Ramos (cell line): ENCODE data around the gene BSDC1.

Source experiments
- in situ Hi-C: fragments of 300-500 bp; cut with MboI; formaldehyde crosslinking; loops from one replicate; pipeline ENCODE4 v1.14.3; 2022; ENCODE audit warnings: low sequenced_read_pairs; ENCODE audit not compliant: unreplicated experiment

The BSDC1 gene

DNA sequence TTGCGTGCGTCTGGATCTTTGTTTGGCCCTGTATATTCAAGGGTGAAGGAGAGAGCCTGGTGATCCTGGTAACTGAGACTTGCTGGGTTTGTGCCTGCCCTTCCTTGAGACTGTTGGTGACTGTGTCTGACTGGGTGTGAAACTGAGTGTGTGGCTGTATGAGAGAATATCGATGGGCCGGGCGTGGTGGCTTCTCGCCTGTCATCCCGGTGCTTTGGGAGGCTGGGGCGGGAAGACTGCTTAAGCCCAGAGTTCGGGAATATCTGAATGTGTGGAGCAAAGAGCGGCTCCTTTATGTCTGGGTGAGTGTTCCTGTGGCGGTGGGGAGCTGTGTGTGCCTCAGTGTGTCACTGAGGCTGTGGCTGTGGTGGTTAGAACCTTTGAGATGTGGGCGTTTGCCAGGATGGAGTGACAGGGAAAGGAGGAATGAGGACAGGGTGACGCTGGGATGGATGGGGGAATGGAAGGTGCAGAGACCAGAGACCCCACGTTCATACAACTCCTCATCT lies 55.5 kb downstream of the BSDC1 start:
- in situ Hi-C loops = no loop called here

- in situ Hi-C loops = no loop called here
These were observed 56.2 kb downstream of the BSDC1 start for GRCh38 chr1:32337855-32338636.

DNA sequence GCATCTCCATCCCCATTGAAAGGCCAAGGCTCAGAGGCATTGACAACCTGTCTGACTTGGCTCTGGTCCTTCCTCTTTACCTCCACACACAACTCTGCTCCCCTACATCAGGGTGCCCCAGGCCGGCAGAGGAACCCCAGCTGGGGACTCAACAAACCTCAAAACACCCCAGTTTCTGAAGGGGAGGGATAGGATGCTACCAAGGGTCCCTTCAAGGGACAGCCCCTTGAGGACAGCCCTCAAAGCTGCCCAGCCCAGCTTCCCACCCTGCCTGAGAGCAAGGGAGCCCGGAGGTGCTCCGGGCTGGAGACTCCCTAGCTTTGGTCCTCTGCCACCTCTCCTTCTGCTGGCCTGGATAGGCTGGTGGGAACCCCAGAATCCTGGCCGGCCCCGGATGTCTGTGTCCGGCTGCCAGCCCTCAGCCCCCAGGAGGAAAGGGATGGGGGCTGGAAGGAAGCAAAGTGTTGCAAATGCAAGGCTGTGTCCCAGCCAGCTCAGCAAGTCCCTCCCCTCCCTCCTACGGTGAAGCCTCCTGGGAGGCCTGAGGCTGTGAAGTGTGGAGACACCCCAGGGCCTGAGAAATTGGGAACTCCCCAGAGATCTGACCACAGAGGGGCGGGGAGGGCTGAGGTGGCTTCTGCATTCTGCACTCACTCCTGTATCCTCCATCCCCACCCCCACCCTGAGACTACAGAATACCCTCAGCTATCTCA lies 57.1 kb downstream of the BSDC1 start:
- in situ Hi-C loops = no loop called here

GRCh38 chr1:32336591-32336932 lies 57.7 kb downstream of the BSDC1 start:
- in situ Hi-C loops = no loop called here

DNA sequence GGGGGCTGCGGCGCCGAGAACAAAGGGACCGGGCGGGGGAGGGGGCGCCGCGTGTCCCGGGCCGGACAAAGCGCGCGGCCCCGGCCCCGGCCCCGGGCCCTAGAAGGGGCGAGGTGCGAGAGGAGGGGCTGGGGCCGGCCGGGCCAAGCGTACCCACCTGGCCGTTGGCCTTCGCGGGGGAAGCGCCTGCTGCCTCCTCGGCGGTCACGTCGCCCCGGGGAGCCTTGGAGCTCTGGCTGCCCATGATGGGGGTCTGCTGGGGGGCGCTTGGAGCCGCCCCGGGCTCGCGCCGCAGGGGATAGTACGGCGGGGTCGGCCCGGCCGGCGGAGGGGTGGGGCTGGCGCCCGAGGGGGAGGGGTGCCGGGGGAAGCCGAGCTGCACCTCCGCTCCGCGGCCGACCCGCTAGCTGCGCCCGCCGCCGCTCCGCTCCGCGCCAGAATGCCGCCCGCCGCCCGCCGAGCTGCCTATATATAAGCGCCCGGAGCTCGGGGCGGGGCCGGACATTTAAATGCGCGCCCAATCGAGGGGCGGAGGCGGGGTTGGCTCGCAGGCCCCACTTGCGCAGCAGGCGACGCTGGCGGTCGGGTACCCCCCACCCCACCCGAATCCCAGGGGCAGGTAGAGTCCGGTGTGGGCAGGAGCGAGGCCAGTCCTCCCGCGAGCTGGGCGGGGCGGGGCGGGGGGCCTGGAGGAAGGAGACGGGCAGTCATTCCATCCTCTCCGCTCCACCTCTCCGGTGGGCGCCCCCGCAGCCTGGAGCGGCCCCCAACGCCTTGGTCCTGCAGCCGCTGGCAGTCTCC lies 58.3 kb downstream of the BSDC1 start, which contains the start of gene MARCKSL1:
TSS of gene MARCKSL1 (minus strand) at position 444 of the 801 bp plus-strand sequence. CDS start at position 244, 200 bp downstream.
- in situ Hi-C loops = no loop called here

GRCh38 chr1:32335535-32335789 lies 58.8 kb downstream of the BSDC1 start:
- in situ Hi-C loops = no loop called here

- in situ Hi-C loops = no loop called here
These were observed 59.2 kb downstream of the BSDC1 start for GRCh38 chr1:32334864-32335534.

GRCh38 chr1:32334274-32334861 lies 59.9 kb downstream of the BSDC1 start:
- in situ Hi-C loops = no loop called here

DNA sequence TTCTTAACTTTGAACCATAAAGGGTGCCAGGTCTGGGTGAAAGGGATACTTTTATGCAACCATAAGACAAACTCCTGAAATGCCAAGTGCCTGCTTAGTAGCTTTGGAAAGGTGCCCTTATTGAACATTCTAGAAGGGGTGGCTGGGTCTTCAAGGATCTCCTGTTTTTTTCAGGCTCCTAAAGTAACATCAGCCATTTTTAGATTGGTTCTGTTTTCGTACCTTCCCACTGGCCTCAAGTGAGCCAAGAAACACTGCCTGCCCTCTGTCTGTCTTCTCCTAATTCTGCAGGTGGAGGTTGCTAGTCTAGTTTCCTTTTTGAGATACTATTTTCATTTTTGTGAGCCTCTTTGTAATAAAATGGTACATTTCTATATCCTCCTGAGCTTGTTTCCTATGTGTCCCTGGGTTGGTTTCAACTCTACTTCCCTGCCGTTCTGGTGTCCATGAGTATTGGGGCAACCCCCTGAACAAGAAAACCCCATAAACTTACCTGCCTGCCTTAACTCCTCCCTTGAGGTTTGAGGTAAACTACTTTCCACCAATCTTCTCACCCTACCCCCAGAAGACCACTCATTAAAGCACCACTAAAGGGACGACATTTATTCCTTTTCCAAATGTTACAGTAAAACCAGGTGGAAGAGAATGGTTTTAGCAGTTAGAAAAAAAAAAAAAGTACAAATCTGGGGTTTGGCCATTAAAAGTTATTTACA lies 60.8 kb downstream of the BSDC1 start:
- in situ Hi-C loops = no loop called here

- in situ Hi-C loops = no loop called here
These were observed 61.8 kb downstream of the BSDC1 start for GRCh38 chr1:32332290-32333079.

- in situ Hi-C loops = no loop called here
These were observed 62.7 kb downstream of the BSDC1 start for GRCh38 chr1:32331549-32331948.

DNA sequence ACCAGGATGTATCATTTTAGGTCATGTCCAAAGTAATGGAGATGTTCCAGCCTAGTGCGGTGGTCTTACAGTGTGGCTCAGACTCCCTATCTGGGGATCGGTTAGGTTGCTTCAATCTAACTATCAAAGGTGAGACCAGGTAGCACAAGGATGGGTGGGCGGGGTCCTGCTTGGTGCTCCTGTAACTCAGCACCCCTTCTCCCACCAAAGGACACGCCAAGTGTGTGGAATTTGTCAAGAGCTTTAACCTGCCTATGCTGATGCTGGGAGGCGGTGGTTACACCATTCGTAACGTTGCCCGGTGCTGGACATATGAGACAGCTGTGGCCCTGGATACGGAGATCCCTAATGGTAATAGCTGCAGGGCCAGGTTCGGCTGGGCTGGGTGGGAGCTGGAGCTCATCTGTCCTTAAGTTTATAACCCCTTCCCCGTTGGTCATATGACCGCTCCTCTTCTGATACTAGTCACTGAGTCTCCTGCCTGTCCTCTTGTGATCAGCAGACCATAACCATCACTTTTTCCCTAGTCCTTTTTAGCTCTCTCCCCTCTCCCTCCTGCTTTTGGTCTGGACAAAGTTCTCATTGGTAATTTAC lies 63.6 kb downstream of the BSDC1 start:
- in situ Hi-C loops = no loop called here

GRCh38 chr1:32329931-32330466 lies 64.2 kb downstream of the BSDC1 start:
- in situ Hi-C loops = loop anchor here (10.0 kb wide), 1 partner anchor 115 kb away; no protein-coding TSS in a partner anchor

DNA sequence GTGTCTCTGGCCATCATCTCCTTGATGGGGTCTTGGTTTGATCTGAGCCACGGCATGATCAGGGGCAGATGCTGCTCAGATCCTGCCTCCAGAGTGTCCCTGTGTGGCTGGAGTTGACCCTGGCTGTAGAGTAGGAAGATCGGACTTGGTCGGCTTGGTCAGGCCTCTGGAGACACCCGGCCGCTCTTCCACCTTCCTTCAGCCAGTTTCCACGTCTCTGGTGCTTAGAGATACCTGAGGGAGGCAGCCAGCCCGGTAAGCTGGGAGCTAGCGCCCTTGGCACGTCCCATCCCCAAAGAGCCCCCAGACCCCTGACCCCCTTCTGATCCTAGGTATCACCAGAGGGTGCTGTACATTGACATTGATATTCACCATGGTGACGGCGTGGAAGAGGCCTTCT lies 67.0 kb downstream of the BSDC1 start:
- in situ Hi-C loops = loop anchor here (10.0 kb wide), 1 partner anchor 112 kb away; no protein-coding TSS in a partner anchor

DNA sequence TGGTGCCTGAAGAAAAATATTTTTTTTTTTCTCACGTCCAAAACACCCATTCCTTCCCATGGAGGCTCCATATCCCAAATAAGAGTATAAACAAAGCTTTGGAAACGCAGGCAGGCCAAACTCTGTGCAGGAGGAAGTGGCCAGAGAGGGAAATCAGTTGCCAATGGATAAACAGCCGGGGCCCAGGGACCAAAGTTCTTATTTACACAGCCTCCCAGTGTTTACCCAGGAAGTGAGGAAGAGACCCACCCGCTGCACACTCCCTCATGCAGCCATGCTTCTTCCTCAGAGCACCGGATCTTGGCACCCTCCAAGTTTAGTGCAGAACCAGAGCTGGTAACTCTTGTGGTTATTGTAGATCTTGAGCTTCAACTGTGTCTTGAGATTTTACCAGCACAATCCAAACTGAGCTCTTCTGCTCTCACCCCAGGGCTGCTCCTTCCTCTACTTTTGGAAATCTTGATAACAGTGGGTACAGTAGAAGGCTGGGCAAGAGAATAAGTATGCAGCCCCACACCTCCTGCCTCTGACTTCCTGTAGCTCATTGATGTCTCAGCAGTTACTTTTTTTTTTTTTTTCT lies 72.4 kb downstream of the BSDC1 start:
- in situ Hi-C loops = loop anchor here (10.0 kb wide), 1 partner anchor 107 kb away; no protein-coding TSS in a partner anchor

DNA sequence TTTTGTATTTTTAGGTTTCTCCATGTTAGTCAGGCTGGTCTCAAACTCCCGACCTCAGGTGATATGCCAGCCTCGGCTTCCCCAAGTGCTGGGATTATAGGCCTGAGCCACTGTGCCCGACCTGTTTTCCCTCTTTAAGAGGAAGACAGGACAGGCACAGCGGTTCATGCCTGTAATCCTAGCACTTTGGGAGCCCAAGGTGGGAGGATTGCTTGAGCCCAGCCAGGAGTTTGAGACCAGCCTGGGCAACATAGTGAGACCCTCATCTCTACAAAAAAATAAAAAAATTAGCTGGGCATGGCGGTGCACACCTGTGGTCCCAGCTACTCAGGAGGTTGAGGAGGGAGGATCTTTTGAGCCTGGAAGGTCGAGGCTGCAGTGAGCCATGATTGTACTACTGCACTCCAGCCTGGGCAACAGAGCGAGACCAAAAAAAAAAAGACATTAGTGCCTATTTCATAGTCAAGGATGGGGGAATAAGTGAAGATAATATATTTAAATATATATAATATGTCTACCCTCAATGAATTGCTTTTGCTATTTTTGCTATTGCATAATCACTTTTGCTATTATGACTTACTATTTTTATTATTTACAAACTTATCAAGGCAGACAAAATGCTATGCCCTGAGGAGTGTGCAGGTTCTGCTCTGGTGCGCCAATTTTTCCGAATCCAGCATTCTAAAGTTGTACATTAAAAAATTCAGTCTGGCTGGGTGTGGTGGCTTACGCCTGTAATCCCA lies 75.9 kb downstream of the BSDC1 start:
- in situ Hi-C loops = no loop called here

DNA sequence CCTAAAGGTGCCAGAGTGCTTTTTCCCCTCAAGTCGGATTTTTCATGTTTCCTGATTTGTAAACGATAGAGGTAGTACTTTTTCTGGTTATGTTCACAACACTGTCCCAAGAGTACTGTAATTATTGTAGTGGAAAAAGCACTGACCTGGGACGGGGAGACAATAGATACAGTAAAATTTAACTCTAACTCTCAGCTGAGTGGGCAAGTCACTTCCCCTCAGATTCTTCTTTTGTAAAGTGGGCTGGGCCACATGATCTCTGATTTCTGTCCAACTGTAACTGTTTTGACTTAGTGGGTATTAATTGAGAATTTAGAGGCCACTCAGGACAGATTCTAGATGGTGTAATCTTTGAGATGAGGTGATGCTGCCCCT lies 77.4 kb downstream of the BSDC1 start:
- in situ Hi-C loops = no loop called here
